ENCODE results near the gene PTPRJ. TPM values are rescaled to one million over a fixed set of nuclear protein-coding genes. Genes with fewer than 3 reads are reported as not detected.

PTPRJ gene
- total RNA-seq, 1 donor from 2014 or later, result 4.7 TPM

- Histone ChIP-seq H3K9me3 (no peaks in the 10 kb centered on the region), H3K36me3 (no peaks in the 10 kb centered on the region), H3K4me1 (peaks cover 7% of the 10 kb centered on the region), H3K27ac (no peak overlapping the region), H3K4me3 (no peak overlapping the region), H3K27me3 (no peaks in the 10 kb centered on the region)
- no peak for DNase-seq (ENCODE audit: extremely low spot score in 2 of 2)
- intact Hi-C loops (cut with DNase I), result no loop called here
- TF ChIP-seq POLR2A (IDR thresholded peaks at IDR 0.05), result no peak
- no peak for TF ChIP-seq POLR2AphosphoS5 (IDR thresholded peaks at IDR 0.05; ENCODE audit: insufficient read depth in 1 of 2, low read depth in 1 of 2)
- no peak for TF ChIP-seq CTCF (IDR thresholded peaks at IDR 0.05)
Measured at GRCh38 chr11:47986742-47987141, 6.4 kb downstream of the PTPRJ start.

GRCh38 chr11:47987310-47987709 lies 7.0 kb downstream of the PTPRJ start:
- Histone ChIP-seq H3K36me3 (no peaks in the 10 kb centered on the region), H3K4me3 (no peak overlapping the region), H3K4me1 (peaks cover 1% of the 10 kb centered on the region), H3K27ac (no peak overlapping the region), H3K27me3 (no peaks in the 10 kb centered on the region), H3K9me3 (no peaks in the 10 kb centered on the region)
- TF ChIP-seq POLR2AphosphoS5 (IDR thresholded peaks at IDR 0.05; ENCODE audit: insufficient read depth in 1 of 2, low read depth in 1 of 2), result no peak
- no peak for TF ChIP-seq POLR2A (IDR thresholded peaks at IDR 0.05)
- TF ChIP-seq CTCF (IDR thresholded peaks at IDR 0.05), result no peak
- DNase-seq (ENCODE audit: extremely low spot score in 2 of 2), result no peak
- intact Hi-C loops (cut with DNase I), result no loop called here

GRCh38 chr11:47987781-47988180 lies 7.4 kb downstream of the PTPRJ start:
- TF ChIP-seq POLR2AphosphoS5 (IDR thresholded peaks at IDR 0.05; ENCODE audit: insufficient read depth in 1 of 2, low read depth in 1 of 2) (no peak), CTCF (IDR thresholded peaks at IDR 0.05) (no peak), POLR2A (IDR thresholded peaks at IDR 0.05) (no peak)
- intact Hi-C loops (cut with DNase I), result no loop called here
- no peak for DNase-seq (ENCODE audit: extremely low spot score in 2 of 2)
- H3K4me3 ChIP-seq, result no peak overlapping the region
- H3K27me3 ChIP-seq, result no peaks in the 10 kb centered on the region
- no peak overlapping the region for H3K27ac ChIP-seq
- no peaks in the 10 kb centered on the region for H3K4me1 ChIP-seq
- no peaks in the 10 kb centered on the region for H3K9me3 ChIP-seq
- no peaks in the 10 kb centered on the region for H3K36me3 ChIP-seq

GRCh38 chr11:47989779-47990178 lies 9.4 kb downstream of the PTPRJ start:
- H3K27ac ChIP-seq, result no peak overlapping the region
- intact Hi-C loops (cut with DNase I), result no loop called here
- H3K4me1 ChIP-seq, result no peaks in the 10 kb centered on the region
- H3K4me3 ChIP-seq, result no peak overlapping the region
- H3K36me3 ChIP-seq, result no peaks in the 10 kb centered on the region
- TF ChIP-seq POLR2A (IDR thresholded peaks at IDR 0.05) (no peak), CTCF (IDR thresholded peaks at IDR 0.05) (no peak), POLR2AphosphoS5 (IDR thresholded peaks at IDR 0.05; ENCODE audit: insufficient read depth in 1 of 2, low read depth in 1 of 2) (no peak)
- no peak for DNase-seq (ENCODE audit: extremely low spot score in 2 of 2)
- no peaks in the 10 kb centered on the region for H3K27me3 ChIP-seq
- H3K9me3 ChIP-seq, result no peaks in the 10 kb centered on the region

- intact Hi-C loops (cut with DNase I), result no loop called here
- Histone ChIP-seq H3K27ac (no peak overlapping the region), H3K9me3 (no peaks in the 10 kb centered on the region), H3K4me3 (no peak overlapping the region), H3K36me3 (no peaks in the 10 kb centered on the region), H3K4me1 (no peaks in the 10 kb centered on the region), H3K27me3 (no peaks in the 10 kb centered on the region)
- DNase-seq (ENCODE audit: extremely low spot score in 2 of 2), result no peak
- TF ChIP-seq CTCF (IDR thresholded peaks at IDR 0.05) (no peak), POLR2AphosphoS5 (IDR thresholded peaks at IDR 0.05; ENCODE audit: insufficient read depth in 1 of 2, low read depth in 1 of 2) (no peak), POLR2A (IDR thresholded peaks at IDR 0.05) (no peak)
Measured at GRCh38 chr11:47991266-47991830, 11.0 kb downstream of the PTPRJ start.

All from vagina (tissue), 2 donors.